Mesodermal cell (in vitro differentiated cells): ENCODE data around the gene EFTUD2.

Experiments
- H3K27ac ChIP-seq: 2 replicates; pipeline ENCODE4 v1.7.0; 2013; ENCODE audit warnings: mild to moderate bottlenecking, low read depth, low read length, moderate library complexity; ENCODE audit not compliant: severe bottlenecking
- H3K36me3 ChIP-seq: 2 replicates; pipeline ENCODE4 v1.7.1; 2013; ENCODE audit warnings: mild to moderate bottlenecking, low read length, moderate library complexity; ENCODE audit not compliant: control insufficient read depth, insufficient read depth
- H3K4me1 ChIP-seq: one replicate; pipeline ENCODE4 v1.7.1; 2013; ENCODE audit warnings: mild to moderate bottlenecking, low read length; ENCODE audit not compliant: insufficient read depth, control insufficient read depth, poor library complexity, severe bottlenecking
- H3K4me3 ChIP-seq: 2 replicates; pipeline ENCODE4 v1.7.0; 2013; ENCODE audit warnings: low read length, control low read depth, mild to moderate bottlenecking; ENCODE audit not compliant: insufficient read depth, poor library complexity, severe bottlenecking; ENCODE audit errors: extremely low read depth
- H3K9me3 ChIP-seq: 2 replicates; pipeline ENCODE4 v1.7.1; 2013; ENCODE audit warnings: mild to moderate bottlenecking, low read length, moderate library complexity; ENCODE audit not compliant: control insufficient read depth
- WGBS, 2 experiments: methylation state at CpG; one replicate each; pipeline ENCODE4 v1.1.5; 2013; ENCODE audit warnings: missing lambda C conversion rate in 2 of 2; ENCODE audit not compliant: insufficient coverage in 2 of 2; 5-methylcytosine and 5-hydroxymethylcytosine counted together

Gene EFTUD2

GRCh38 chr17:44925731-44926697 lies 26.8 kb upstream of the EFTUD2 start:
- peaks cover 52% of the 10 kb centered on the region for H3K36me3 ChIP-seq
- no peaks in the 10 kb centered on the region for H3K4me1 ChIP-seq
- no peak overlapping the region for H3K4me3 ChIP-seq
- H3K9me3 ChIP-seq = no peaks in the 10 kb centered on the region
- H3K27ac ChIP-seq = no peak overlapping the region
- 97 to 99% methylated on average over 15 to 16 of the region's 18 CpGs for WGBS, 2 experiments

GRCh38 chr17:44924107-44924544 lies 24.9 kb upstream of the EFTUD2 start:
- Histone ChIP-seq H3K4me1 (no peaks in the 10 kb centered on the region), H3K27ac (no peak overlapping the region), H3K4me3 (no peak overlapping the region), H3K36me3 (peaks cover 35% of the 10 kb centered on the region), H3K9me3 (no peaks in the 10 kb centered on the region)
- WGBS, 2 experiments = 86 to 95% methylated on average over 5 to 9 of the region's 9 CpGs

GRCh38 chr17:44922746-44923470 lies 23.7 kb upstream of the EFTUD2 start:
- H3K9me3 ChIP-seq = no peaks in the 10 kb centered on the region
- 88 to 94% methylated on average over 16 to 18 of the region's 19 CpGs for WGBS, 2 experiments
- no peak overlapping the region for H3K27ac ChIP-seq
- no peak overlapping the region for H3K4me3 ChIP-seq
- no peaks in the 10 kb centered on the region for H3K4me1 ChIP-seq
- peaks cover 23% of the 10 kb centered on the region for H3K36me3 ChIP-seq

GRCh38 chr17:44922136-44922535 lies 22.9 kb upstream of the EFTUD2 start:
- 95 to 98% methylated on average over 4 to 6 of the region's 6 CpGs for whole genome bisulfite sequencing, 2 experiments
- Histone ChIP-seq H3K4me3 (no peak overlapping the region), H3K27ac (no peak overlapping the region), H3K4me1 (no peaks in the 10 kb centered on the region), H3K9me3 (no peaks in the 10 kb centered on the region), H3K36me3 (peaks cover 15% of the 10 kb centered on the region)

GRCh38 chr17:44921122-44921882 lies 22.1 kb upstream of the EFTUD2 start:
- Histone ChIP-seq H3K4me3 (no peak overlapping the region), H3K27ac (no peak overlapping the region), H3K9me3 (no peaks in the 10 kb centered on the region), H3K36me3 (peaks cover 7% of the 10 kb centered on the region), H3K4me1 (no peaks in the 10 kb centered on the region)
- WGBS, 2 experiments = 45 to 52% methylated on average over 9 to 11 of the region's 11 CpGs

- WGBS, 2 experiments = 87 to 91% methylated on average over 7 of the region's 7 CpGs
- no peaks in the 10 kb centered on the region for H3K9me3 ChIP-seq
- H3K4me1 ChIP-seq = no peaks in the 10 kb centered on the region
- H3K36me3 ChIP-seq = no peaks in the 10 kb centered on the region
- no peak overlapping the region for H3K27ac ChIP-seq
- no peak overlapping the region for H3K4me3 ChIP-seq
These were observed 21.3 kb upstream of the EFTUD2 start for GRCh38 chr17:44920565-44920940.

GRCh38 chr17:44919885-44920564 lies 20.8 kb upstream of the EFTUD2 start:
- Histone ChIP-seq H3K4me1 (no peaks in the 10 kb centered on the region), H3K36me3 (no peaks in the 10 kb centered on the region), H3K9me3 (no peaks in the 10 kb centered on the region), H3K4me3 (no peak overlapping the region), H3K27ac (no peak overlapping the region)
- WGBS, 2 experiments = 25% methylated on average over 7 of the region's 9 CpGs

- H3K4me1 ChIP-seq = no peaks in the 10 kb centered on the region
- 67 to 72% methylated on average over 1 to 2 of the region's 2 CpGs for WGBS, 2 experiments
- no peak overlapping the region for H3K27ac ChIP-seq
- H3K36me3 ChIP-seq = no peaks in the 10 kb centered on the region
- no peak overlapping the region for H3K4me3 ChIP-seq
- no peaks in the 10 kb centered on the region for H3K9me3 ChIP-seq
These were observed 20.2 kb upstream of the EFTUD2 start for GRCh38 chr17:44919411-44919810.

- WGBS, 2 experiments = 85 to 100% methylated on average over 1 of the region's 2 CpGs
- no peaks in the 10 kb centered on the region for H3K4me1 ChIP-seq
- H3K9me3 ChIP-seq = no peaks in the 10 kb centered on the region
- H3K36me3 ChIP-seq = no peaks in the 10 kb centered on the region
- no peak overlapping the region for H3K4me3 ChIP-seq
- H3K27ac ChIP-seq = no peak overlapping the region
These were observed 18.8 kb upstream of the EFTUD2 start for GRCh38 chr17:44918006-44918405.

- no peaks in the 10 kb centered on the region for H3K9me3 ChIP-seq
- WGBS, 2 experiments = 92 to 96% methylated on average over 6 of the region's 6 CpGs
- H3K4me1 ChIP-seq = no peaks in the 10 kb centered on the region
- no peak overlapping the region for H3K4me3 ChIP-seq
- H3K36me3 ChIP-seq = no peaks in the 10 kb centered on the region
- no peak overlapping the region for H3K27ac ChIP-seq
These were observed 18.2 kb upstream of the EFTUD2 start for GRCh38 chr17:44917456-44917855.
